HG02981 (cell line): ENCODE measurements around the gene NRSN2.

Source experiments
- ATAC-seq: cut with Tn5 transposase; IDR thresholded peaks from one replicate; pipeline ENCODE4 v1.9.1; 2021; ENCODE audit warnings: mild to moderate bottlenecking, moderate library complexity; ENCODE audit not compliant: unreplicated experiment

Gene NRSN2

DNA sequence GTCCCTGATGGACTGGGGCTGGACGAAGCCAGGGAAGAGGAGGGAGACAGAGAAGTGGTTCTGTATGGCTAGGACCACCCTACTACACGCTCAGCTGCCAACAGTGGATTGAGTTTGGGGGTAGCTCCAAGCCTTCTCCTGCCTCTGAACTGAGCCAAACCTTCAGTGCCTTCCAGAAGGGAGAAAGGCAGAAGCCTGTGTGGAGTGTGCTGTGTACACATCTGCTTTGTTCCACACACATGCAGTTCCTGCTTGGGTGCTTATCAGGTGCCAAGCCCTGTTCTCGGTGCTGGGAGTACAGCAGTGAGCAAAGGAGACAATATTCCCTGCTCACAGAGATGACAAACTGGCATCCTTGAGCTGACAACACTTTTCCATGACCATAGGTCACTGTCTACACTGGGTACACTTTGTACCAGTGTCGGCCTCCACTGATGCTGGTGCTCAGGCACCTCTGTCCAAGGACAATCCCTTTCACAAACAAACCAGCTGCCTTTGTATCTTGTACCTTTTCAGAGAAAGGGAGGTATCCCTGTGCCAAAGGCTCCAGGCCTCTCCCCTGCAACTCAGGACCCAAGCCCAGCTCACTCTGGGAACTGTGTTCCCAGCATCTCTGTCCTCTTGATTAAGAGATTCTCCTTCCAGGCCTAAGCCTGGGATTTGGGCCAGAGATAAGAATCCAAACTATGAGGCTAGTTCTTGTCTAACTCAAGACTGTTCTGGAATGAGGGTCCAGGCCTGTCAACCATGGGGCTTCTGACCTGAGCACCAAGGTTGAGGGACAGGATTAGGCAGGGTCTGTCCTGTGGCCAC is 49.9 kb downstream of the NRSN2 start:
- no peak for ATAC-seq

DNA sequence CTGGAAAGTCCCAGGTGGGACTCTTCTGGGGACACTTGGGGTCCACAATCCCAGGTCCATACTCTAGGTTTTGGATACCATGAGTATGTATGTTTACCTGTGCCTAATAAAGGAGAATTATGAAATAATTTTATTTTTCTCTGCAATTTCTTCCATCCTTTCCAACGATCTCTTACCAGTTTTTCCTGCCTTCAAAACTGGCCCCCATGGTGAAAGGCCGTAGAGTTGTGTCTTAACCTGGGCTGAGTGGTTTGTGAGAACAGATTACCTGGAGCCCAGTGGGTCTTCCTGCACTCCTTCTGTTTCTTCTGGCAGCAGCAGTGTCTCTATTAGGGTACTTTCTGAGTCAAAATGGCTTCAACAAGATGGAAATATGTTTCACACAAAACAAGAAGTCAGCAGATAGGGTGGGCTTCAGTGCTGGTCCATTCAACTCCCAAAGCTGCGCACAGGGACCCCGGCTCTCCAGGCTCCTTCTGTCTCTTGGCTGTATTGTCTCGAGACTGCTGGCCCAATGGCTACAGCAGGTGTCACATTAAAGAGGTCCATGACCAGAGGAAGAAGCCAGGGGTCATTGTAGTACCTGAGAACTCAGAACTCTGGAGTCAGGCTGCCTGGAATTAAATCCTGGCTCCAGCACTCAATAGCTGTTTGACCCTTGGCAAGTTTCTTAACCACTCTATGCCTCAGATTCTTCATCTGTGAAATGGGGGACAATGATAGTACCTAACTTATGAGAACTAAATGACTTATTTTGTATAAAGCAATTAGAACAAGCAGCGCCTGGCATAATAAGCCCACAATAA is 50.7 kb downstream of the NRSN2 start:
- ATAC-seq, result no peak

GRCh38 chr20:399182-399707 is 52.3 kb downstream of the NRSN2 start:
- ATAC-seq, result no peak

DNA sequence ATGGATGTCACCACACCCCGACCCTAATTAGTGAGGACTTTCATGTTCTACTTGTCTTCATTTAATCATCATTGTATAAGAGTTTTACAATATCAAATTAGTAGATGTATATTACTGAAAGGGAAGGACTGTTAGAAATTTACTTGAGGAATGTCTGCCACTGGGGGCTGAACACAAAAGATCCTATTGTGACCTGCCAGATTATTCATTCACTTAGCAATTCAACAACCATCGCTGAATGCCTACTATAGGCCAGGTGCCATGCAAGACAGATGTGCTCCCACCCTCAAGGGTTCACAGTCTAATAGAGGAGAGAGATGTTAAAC is 53.2 kb downstream of the NRSN2 start:
- no peak for ATAC-seq

GRCh38 chr20:400454-401275 is 53.8 kb downstream of the NRSN2 start:
- ATAC-seq, result no peak

DNA sequence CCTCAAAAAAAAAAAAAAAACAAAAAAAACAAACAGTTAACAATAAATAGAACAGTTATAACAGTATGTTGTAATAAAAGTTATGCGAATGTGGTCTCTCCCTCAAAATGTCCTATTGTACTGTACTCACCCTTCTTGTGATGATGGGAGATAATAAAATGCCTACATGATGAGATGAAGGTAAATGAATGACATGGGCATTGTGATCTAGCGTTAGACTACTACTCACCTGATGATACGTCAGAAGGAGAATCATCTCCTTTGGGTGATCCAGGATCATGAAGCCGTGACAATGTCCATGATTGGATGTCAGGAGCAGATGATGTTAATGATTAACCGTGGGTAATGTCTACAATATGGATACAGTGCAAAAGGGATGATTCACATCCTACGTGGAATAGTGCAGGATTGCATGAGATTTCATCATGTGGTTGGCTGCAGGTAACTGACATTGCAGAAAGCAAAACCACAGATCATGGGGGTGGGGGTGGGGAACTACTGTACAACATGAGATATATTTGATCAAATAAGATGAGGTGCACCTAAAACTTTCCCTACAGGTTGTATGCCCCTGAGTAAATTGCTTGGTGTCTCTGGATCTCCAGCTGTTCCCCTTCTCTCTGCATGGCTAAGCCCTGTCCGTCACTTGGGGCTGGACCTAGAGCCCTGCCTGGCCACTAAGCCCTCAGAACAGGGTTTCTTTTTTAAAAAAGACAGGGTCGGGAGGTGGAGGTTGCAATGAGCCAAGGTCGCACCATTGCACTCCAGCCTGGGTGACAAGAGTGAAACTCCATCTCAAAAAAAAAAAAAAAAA is 55.0 kb downstream of the NRSN2 start:
- no peak for ATAC-seq

DNA sequence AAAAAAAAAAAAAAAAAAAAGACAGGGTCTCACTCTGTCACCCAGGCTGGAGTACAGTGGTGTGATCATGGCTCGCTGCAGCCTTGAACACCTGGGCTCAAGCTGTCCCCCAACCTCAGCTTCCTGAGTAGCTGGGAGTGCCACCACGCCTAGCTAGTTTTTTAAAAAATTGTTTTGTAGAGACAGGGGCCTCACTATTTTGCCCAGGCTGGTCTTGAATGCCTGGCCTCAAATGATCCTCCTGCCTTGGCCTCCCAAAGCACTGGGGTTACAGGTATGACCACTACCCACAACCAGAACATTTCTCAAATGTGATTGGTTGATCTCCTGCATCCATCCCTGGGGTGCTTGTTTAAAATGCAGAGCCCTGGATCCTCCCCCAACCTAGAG is 55.6 kb downstream of the NRSN2 start:
- no peak for ATAC-seq

DNA sequence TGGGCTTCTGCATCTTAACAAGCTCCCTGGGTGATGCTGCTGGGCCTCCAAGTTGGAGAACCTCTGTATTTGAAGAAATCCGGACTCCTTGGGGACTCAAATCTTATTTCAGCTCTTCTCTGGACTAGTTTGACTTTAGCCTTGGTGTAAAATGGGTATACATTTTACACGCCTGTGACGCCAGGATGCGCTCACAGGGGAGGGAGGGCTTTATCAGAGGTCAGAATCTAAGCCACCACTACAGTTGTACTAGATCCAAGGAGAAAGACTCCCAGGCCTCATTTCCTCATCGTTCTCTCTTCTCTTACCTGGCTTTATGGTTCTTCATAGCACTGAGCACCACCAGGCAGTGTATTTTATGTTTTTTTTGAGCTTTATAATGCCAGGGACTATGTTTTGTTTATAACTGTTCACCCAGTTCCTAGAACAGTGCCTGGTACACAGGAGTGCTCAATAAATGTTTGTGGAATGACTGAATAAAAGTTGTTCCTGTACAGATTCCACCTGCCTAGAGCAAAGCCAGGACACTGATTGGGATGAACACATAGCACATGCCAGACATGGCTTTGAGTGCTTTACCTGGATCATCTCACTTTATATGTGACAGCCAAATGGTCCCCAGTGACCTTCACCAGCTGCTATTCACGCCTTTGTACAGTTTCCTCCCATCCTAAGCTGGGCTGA is 56.1 kb downstream of the NRSN2 start:
- ATAC-seq, result no peak

DNA sequence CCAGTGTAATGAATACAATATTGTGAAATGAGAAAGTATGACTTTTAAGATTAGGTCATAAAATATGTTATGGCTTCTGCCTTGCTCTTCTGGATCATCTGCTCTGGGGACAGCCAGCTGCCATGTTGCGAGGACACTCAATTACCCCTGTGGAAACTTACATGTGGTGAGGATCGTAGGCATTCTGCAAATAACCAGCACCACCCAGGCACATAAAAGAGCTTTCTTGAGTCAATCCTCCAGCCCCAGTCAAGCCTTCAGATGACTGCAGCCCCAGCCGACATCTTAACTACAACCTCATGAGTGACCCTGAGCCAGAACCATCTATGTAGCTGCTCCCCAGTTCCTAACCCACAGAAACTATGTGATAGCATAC is 56.7 kb downstream of the NRSN2 start:
- no peak for ATAC-seq

- ATAC-seq, result no peak
Measured at GRCh38 chr20:404088-404487, 57.2 kb downstream of the NRSN2 start.
